AML-193 (cell line): ENCODE results near the gene ACAD11.

Source experiments
- DNase-seq, 2 experiments: peaks; one replicate each; lab custom pipeline; 2025; lab: John Stamatoyannopoulos, UW

Gene ACAD11

GRCh38 chr3:132553826-132554225 is 105.8 kb downstream of the ACAD11 start:
- no peak for DNase-seq

DNA sequence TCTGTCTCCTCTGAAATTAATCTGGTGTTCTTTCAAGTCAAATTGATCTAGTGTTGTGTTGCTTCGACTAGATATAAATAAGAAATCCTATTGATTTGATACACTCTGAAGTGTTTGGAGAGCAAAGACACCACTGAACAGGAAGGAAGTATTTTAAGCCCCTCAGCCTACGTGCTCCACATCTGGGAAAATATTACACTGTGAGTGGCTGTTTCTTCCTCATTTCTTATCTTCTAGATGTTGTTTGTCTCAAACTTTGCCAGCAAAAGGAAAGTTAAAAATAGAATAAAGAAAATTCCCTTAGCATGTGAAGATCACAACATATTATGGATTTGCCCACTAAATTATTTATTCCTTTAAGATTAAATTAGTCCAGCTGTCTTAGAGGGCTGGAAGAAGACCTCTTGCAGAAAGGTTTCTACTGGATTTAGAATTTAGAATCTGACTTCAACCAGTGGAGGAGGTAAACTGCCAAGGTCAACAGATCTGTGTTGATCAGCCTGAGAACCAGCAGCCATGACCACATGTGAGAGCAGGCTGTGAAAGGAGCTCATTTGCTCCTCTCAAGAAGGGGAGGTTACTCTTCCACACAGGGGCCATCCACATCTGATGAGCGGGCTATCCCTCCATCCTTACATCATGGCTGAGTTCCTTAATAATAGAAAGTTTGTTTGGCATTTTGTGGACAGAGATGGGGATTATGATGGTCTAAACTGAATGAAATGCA is 108.9 kb downstream of the ACAD11 start:
- DNase-seq: peak in 1 of 2 experiments; percentile 4

- DNase-seq: peak in 1 of 2 experiments; percentile 14
Observed at GRCh38 chr3:132549890-132550578, 109.6 kb downstream of the ACAD11 start.

GRCh38 chr3:132549169-132549568 is 110.4 kb downstream of the ACAD11 start:
- DNase-seq: no peak

DNA sequence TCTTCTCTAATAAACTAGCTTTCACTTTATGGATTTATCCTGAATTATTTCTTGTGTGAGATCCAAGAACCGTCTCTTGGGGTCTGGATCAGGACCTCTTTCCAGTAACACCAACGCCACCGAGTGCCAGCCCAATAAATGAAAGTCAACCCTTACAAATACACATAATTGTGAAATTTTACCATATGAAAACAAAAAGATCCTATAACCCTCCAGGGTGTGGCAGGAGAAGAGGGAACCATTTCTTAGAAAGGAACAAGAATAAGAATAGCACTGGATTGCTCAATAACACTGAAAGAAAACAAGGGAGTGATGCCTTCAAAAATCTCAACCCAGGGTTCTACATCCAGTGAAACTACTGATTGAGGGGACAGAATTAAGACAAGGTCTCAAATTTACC is 114.1 kb downstream of the ACAD11 start:
- peak; percentile 19 to 32 for DNase-seq

GRCh38 chr3:132544130-132544529 is 115.5 kb downstream of the ACAD11 start:
- DNase-seq: no peak

- DNase-seq: peak; percentile 62 to 71
Observed at GRCh38 chr3:132543011-132543739, 116.4 kb downstream of the ACAD11 start.

DNA sequence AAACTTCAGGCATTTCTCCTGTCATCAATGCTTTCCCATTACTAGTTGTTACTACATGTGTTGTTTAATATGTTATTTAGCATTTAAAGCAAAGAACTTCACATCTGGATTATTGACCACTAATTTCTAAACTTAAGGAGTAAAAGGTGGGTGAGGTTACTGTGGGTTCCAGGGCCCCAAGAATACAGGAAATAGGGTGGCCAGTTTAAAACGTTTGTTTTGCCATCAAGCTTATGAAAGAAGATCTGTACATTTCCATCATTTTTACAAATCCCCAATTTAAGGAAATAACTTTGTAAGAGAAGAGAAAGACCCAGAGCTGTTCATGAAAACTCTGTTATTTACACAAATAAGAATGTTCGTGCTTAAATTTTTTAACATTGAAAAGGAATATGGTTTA is 117.0 kb downstream of the ACAD11 start:
- DNase-seq: no peak

DNA sequence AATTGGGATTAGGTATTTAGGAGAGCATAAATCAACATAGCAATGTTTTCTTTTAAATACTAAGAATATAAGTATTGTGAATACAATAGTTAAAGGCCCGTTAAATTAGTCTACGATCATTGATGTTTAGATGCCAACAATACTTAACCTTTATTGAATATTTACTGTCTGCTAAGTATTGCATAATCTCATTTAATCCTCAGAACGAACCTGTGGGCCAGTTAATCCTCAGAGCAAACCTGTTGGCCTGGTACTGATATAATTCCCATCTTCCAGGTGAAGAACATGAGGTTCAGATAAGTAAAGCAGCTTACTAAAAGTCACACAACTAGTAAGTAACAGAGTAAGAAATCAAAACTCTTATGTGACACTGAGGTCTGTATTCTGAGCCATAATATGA is 119.9 kb downstream of the ACAD11 start:
- no peak for DNase-seq

DNA sequence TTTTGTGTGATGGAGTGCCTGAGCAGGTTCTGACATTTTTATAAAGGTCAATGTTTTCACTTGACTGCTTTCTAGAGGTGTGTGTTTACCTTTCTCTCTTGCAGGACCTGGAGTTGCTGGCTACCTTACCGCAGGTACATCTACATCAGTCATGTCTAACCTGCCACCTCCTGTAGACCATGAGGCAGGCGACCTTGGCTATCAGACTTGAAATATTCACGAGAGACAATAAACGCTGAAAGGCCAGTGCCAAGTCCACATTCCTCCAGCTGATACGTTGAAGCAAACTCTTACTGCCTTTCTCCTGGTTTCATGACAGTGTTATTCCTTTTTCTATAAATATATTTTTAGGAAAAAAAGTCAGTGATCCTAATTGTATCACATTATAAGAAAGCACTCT is 121.5 kb downstream of the ACAD11 start:
- DNase-seq: no peak

DNA sequence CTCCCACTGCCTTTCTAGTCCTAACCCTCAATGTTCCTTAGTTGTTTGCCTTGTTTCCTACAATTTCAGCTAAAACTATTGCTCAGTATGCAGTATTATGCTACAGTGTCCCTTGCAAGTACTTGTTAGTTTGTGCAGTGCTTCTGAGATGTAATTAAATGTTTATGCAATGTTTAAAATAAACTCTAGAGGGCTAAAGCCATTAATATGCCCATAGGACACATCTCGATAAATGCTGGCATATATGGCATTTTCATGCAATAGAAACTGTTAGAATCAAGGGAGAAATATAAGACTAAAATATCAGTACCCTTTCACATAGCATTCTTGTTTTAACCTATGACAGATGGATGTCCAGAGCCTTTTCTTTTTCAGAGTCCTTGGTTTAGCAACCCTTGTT is 122.3 kb downstream of the ACAD11 start:
- no peak for DNase-seq

DNA sequence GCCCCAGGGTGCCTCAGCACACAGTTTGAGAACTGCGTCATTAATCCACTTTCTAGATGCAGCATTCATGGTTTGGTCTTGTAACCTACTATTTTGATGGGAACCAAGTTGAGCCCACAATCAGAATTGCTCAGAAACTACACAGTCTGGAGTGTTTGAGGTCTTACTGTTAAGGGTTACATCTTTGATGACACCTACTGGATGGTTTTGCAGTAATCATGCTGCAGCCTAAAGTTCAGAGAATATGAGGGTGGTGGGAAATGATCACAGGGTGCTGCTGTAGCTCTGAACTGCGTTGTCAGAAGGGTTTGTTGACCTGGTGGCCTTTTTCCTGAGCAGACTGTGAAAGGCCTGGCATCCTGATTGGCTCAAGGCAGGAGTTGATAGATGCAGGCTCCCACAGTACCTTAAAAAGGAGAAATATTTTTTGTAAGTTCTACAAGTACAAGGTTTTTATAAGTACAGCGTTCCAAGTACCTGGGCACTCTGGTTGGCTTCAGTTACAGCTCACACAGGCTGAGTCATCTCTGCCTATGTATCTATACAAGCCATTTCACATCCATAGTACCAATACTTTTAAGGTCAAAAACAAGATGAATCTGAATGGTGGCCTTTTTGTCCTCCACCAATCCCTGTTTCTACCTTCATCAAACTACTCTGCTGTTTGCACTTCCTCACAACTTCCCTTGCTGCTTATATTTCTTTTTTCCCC is 123.0 kb downstream of the ACAD11 start:
- DNase-seq: no peak

- peak; percentile 77 to 84 for DNase-seq
Observed at GRCh38 chr3:132535575-132536441, 123.8 kb downstream of the ACAD11 start.

GRCh38 chr3:132530624-132531023 is 129.0 kb downstream of the ACAD11 start:
- DNase-seq: no peak

- DNase-seq: no peak
Observed at GRCh38 chr3:132522353-132522752, 137.3 kb downstream of the ACAD11 start.

GRCh38 chr3:132521901-132522300 is 137.7 kb downstream of the ACAD11 start:
- DNase-seq: no peak

DNA sequence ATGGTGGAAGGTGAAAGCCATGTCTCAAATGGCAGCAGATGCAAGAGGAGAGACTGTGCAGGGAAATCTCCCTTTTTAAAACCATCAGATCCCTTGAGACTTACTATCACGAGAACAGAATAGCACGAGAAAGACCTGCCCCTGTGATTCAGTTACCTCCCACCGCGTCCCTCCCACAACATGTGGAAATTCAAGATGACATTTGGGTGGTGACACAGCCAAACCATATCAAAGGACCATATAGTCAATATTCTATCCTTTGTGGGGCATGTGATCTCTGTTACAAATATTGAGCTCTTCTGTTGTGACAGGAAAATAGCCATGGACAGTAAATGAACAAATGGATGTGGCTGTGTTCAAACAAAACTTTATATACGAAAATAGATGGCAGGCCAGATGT is 139.7 kb downstream of the ACAD11 start:
- no peak for DNase-seq

DNA sequence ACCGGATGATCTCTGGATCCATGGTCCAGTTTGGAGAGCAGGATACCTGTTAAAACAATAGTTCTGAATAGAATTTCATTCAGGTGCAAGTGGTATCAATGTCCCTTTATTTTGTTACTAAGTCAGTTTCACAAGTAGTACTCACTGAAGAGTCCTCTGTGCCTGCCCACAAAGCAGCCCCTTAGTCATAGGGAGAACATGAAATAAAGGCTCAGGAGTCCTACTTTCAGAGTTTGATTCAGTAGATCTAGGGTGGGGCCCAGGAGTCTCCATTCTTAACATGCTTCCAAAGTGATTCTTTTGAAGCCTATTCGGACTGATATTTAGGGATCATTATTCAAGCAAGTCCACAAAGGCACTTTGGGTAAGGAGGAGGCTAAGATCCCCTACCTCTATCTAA is 142.3 kb downstream of the ACAD11 start:
- no peak for DNase-seq

GRCh38 chr3:132513057-132513456 is 146.6 kb downstream of the ACAD11 start:
- no peak for DNase-seq

- DNase-seq: no peak
Observed at GRCh38 chr3:132509506-132509905, 150.1 kb downstream of the ACAD11 start.

- DNase-seq: no peak
Observed at GRCh38 chr3:132509096-132509495, 150.5 kb downstream of the ACAD11 start.
